Vagina (tissue), 2 donors: Measurements from ENCODE around the gene USP32.
"Not testable (repeated sequence)": the region's sequence is repeated elsewhere in the genome, so short reads cannot be mapped to it uniquely, and the experiment has no call there.

ENCODE experiments used
- CTCF ChIP-seq, 3 experiments: fragments of 450-650 bp in 2 of 3; fragments of 200-600 bp in 1 of 3; sonication (generic) in 1 of 3; IDR thresholded peaks; one replicate each; pipeline ENCODE4 v1.5.1; 2017 to 2019; ENCODE audit warnings: antibody characterized with exemption in 3 of 3, mild to moderate bottlenecking in 2 of 3, moderate library complexity in 2 of 3
- POLR2A ChIP-seq, 2 donors: fragments of 450-650 bp; IDR thresholded peaks; one replicate each; pipeline ENCODE4 v1.6.1; 2017; ENCODE audit warnings: antibody characterized with exemption in 2 of 2, mild to moderate bottlenecking in 2 of 2, moderate library complexity in 2 of 2
- POLR2AphosphoS5 ChIP-seq, 2 donors: sonication (generic); formaldehyde crosslinking; IDR thresholded peaks; one replicate each; pipeline ENCODE4 v1.9.0; 2017; ENCODE audit warnings: antibody characterized with exemption in 2 of 2, mild to moderate bottlenecking in 2 of 2, low read depth in 1 of 2; ENCODE audit not compliant: insufficient read depth in 1 of 2

GRCh38 chr17:60190032-60190431, 201.9 kb downstream of the USP32 start:
- not testable (repeated sequence) for TF ChIP-seq CTCF (IDR thresholded peaks at IDR 0.05); POLR2A (IDR thresholded peaks at IDR 0.05); POLR2AphosphoS5 (IDR thresholded peaks at IDR 0.05; ENCODE audit: insufficient read depth in 1 of 2, low read depth in 1 of 2)
